SH-SY5Y (cell line): ENCODE results near the gene NASP.

ENCODE experiments used
- GATA2 ChIP-seq: IDR thresholded peaks from 2 replicates; pipeline ENCODE4 v1.6.1; 2011; ENCODE audit warnings: mild to moderate bottlenecking, low read depth, low read length
- GATA3 ChIP-seq: IDR thresholded peaks from 2 replicates; pipeline ENCODE4 v1.6.1; 2011; ENCODE audit warnings: low read depth, mild to moderate bottlenecking, low read length, moderate library complexity

Gene NASP

GRCh38 chr1:45583666-45584350, at the start of gene NASP:
NASP (plus strand) TSS chr1:45584041; CDS start chr1:45584147, 106 bp downstream.
- TF ChIP-seq GATA3 = no peak
- TF ChIP-seq GATA2 = 0 out of 2 replicates have a peak, but pooled peaks have one; percentile 5

GRCh38 chr1:45535988-45536766, 47.7 kb upstream of the NASP start:
- TF ChIP-seq GATA2 (no peak), GATA3 (no peak)

- TF ChIP-seq GATA3 = no peak
- TF ChIP-seq GATA2 = no peak
Observed at GRCh38 chr1:45536886-45537285, 47.0 kb upstream of the NASP start.

GRCh38 chr1:45541193-45541592, 42.6 kb upstream of the NASP start:
- TF ChIP-seq GATA2 (no peak), GATA3 (no peak)

- no peak for TF ChIP-seq GATA2
- no peak for TF ChIP-seq GATA3
Observed at GRCh38 chr1:45542591-45542990, 41.2 kb upstream of the NASP start.

GRCh38 chr1:45543581-45544417, 40.0 kb upstream of the NASP start:
- TF ChIP-seq GATA3 (no peak), GATA2 (no peak)

- TF ChIP-seq GATA3 (no peak), GATA2 (no peak)
Observed at GRCh38 chr1:45544530-45544929, 39.3 kb upstream of the NASP start.

GRCh38 chr1:45545019-45545493, 38.8 kb upstream of the NASP start:
- TF ChIP-seq GATA2 = no peak
- no peak for TF ChIP-seq GATA3

- TF ChIP-seq GATA2 (no peak), GATA3 (no peak)
Observed at GRCh38 chr1:45545553-45546310, 38.1 kb upstream of the NASP start.

- no peak for TF ChIP-seq GATA2
- no peak for TF ChIP-seq GATA3
Observed at GRCh38 chr1:45550401-45551351, 33.2 kb upstream of the NASP start, which contains the start of gene AKR1A1. AKR1A1 (plus strand) TSS chr1:45550826; CDS start chr1:45561795, 10,969 bp downstream.

GRCh38 chr1:45551684-45552083, 32.2 kb upstream of the NASP start:
- no peak for TF ChIP-seq GATA3
- no peak for TF ChIP-seq GATA2

- TF ChIP-seq GATA2 (no peak), GATA3 (no peak)
Observed at GRCh38 chr1:45552331-45552730, 31.5 kb upstream of the NASP start.
